HepG2 (cell line): ENCODE measurements around the gene PROS1.
"Not testable (repeated sequence)": the region's sequence is repeated elsewhere in the genome, so short reads cannot be mapped to it uniquely, and the experiment has no call there.

Experiments
- BHLHE40 ChIP-seq: IDR thresholded peaks from 2 replicates; pipeline ENCODE4 v1.6.1; 2011; ENCODE audit warnings: low read length, improper control_type of control experiment
- ESRRA ChIP-seq: sonication (generic); formaldehyde crosslinking; IDR thresholded peaks from 2 replicates; pipeline ENCODE4 v1.5.1; 2020; ENCODE audit warnings: mild to moderate bottlenecking, low read depth, missing genetic modification reagents
- FOXK2 ChIP-seq: fragments of 450-650 bp; IDR thresholded peaks from 2 replicates; pipeline ENCODE4 v1.6.1; 2016
- IRF2 ChIP-seq: IDR thresholded peaks from 2 replicates; pipeline ENCODE4 v1.6.1; 2018; ENCODE audit warnings: missing genetic modification reagents, missing compliant biosample characterization
- KDM1A ChIP-seq: IDR thresholded peaks from 2 replicates; pipeline ENCODE4 v1.6.1; 2016; ENCODE audit warnings: missing compliant biosample characterization
- RXRB ChIP-seq: IDR thresholded peaks from 2 replicates; pipeline ENCODE4 v1.6.1; 2016; ENCODE audit warnings: borderline replicate concordance, missing genetic modification reagents, missing compliant biosample characterization
- SMAD1 ChIP-seq: sonication (generic); formaldehyde crosslinking; IDR thresholded peaks from 2 replicates; pipeline ENCODE4 v1.4.0; 2020; ENCODE audit warnings: missing genetic modification reagents, low read depth, mild to moderate bottlenecking, borderline replicate concordance
- SP1 ChIP-seq, 2 experiments: fragments of 450-650 bp in 1 of 2; sonication (generic) in 1 of 2; formaldehyde crosslinking in 1 of 2; IDR thresholded peaks; 2 replicates each; pipeline versions ENCODE4 v1.4.0 to v1.6.1; 2016 to 2020; ENCODE audit warnings: missing genetic modification reagents in 1 of 2
- ZNF124 ChIP-seq: sonication (generic); formaldehyde crosslinking; IDR thresholded peaks from 2 replicates; pipeline ENCODE4 v1.4.0; 2020; ENCODE audit warnings: missing genetic modification reagents
- ZSCAN30 ChIP-seq: sonication (generic); formaldehyde crosslinking; IDR thresholded peaks from 2 replicates; pipeline ENCODE4 v1.5.0; 2020; ENCODE audit warnings: mild to moderate bottlenecking, missing genetic modification reagents
- TF ChIP-seq, protein P1 (sequence below): sonication (generic); formaldehyde crosslinking; IDR thresholded peaks from 2 replicates; pipeline ENCODE4 v1.5.0; 2020; ENCODE audit warnings: mild to moderate bottlenecking, missing genetic modification reagents, moderate library complexity
- TF ChIP-seq, protein P2 (sequence below): sonication (generic); formaldehyde crosslinking; IDR thresholded peaks from 2 replicates; pipeline ENCODE4 v1.8.1; 2023; ENCODE audit warnings: mild to moderate bottlenecking, inconsistent platforms, moderate library complexity, missing genetic modification reagents, borderline replicate concordance
- TF ChIP-seq, protein P3 (sequence below): sonication (generic); formaldehyde crosslinking; IDR thresholded peaks from 2 replicates; pipeline ENCODE4 v1.4.0; 2020; ENCODE audit warnings: mild to moderate bottlenecking, missing genetic modification reagents

DNA sequence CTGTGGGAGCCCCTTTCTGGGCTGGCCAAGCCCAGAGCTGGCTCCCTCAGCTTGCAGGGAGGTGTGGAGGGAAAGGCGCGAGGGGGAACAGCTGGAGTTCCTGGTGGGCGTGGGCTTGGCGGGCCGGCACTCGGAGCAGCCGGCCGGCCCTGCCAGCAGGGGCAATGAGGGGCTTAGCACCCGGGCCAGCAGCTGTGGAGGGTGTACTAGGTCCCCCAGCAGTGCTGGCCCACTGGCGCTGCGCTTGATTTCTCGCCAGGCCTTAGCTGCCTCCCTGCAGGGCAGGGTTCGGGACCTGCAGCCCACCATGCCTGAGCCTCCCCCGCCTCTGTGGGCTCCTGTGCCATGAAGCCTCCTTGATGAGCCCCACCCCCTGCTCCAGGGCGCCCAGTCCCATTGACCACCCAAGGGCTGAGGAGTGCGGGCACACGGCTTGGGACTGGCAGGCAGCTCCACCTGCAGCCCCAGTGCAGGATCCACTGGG is 56.1 kb downstream of the PROS1 start:
- not testable (repeated sequence) for TF ChIP-seq KDM1A (CRISPR knock-in tag); IRF2 (CRISPR knock-in tag); BHLHE40; SP1 (IDR thresholded peaks at IDR 0.05); SP1 (CRISPR knock-in tag; IDR thresholded peaks at IDR 0.05); FOXK2; ZSCAN30; RXRB (CRISPR knock-in tag); ZNF124 (CRISPR knock-in tag); ESRRA; SMAD1
- TF ChIP-seq, protein P1, sequence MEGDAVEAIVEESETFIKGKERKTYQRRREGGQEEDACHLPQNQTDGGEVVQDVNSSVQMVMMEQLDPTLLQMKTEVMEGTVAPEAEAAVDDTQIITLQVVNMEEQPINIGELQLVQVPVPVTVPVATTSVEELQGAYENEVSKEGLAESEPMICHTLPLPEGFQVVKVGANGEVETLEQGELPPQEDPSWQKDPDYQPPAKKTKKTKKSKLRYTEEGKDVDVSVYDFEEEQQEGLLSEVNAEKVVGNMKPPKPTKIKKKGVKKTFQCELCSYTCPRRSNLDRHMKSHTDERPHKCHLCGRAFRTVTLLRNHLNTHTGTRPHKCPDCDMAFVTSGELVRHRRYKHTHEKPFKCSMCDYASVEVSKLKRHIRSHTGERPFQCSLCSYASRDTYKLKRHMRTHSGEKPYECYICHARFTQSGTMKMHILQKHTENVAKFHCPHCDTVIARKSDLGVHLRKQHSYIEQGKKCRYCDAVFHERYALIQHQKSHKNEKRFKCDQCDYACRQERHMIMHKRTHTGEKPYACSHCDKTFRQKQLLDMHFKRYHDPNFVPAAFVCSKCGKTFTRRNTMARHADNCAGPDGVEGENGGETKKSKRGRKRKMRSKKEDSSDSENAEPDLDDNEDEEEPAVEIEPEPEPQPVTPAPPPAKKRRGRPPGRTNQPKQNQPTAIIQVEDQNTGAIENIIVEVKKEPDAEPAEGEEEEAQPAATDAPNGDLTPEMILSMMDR (CRISPR knock-in tag), result not testable (repeated sequence)
- TF ChIP-seq, protein P2, sequence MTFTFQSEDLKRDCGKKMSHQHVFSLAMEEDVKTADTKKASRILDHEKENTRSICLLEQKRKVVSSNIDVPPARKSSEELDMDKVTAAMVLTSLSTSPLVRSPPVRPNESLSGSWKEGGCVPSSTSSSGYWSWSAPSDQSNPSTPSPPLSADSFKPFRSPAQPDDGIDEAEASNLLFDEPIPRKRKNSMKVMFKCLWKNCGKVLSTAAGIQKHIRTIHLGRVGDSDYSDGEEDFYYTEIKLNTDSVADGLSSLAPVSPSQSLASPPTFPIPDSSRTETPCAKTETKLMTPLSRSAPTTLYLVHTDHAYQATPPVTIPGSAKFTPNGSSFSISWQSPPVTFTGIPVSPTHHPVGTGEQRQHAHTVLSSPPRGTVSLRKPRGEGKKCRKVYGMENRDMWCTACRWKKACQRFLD, result not testable (repeated sequence)
- TF ChIP-seq, protein P3, sequence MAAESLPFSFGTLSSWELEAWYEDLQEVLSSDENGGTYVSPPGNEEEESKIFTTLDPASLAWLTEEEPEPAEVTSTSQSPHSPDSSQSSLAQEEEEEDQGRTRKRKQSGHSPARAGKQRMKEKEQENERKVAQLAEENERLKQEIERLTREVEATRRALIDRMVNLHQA, result not testable (repeated sequence)
